SK-N-SH (cell line): ENCODE results near the gene CUX1. TPM values are rescaled to one million over a fixed set of nuclear protein-coding genes. Genes with fewer than 3 reads are reported as not detected.
A peak's percentile ranks its signal among the peaks of the same experiment; 100 is the strongest.

ENCODE experiments used
- CTCF ChIA-PET: fragments of 300-600, 350-600 bp; formaldehyde crosslinking; extraction: SDS; loops from one replicate; lab custom pipeline; 2021; lab: Yijun Ruan, JAX
- POLR2A ChIA-PET: fragments of 350-600 bp; sonication (Branson Sonifier 250); formaldehyde crosslinking; extraction: SDS; loops from one replicate; lab custom pipeline; 2020; ENCODE audit warnings: antibody characterized with exemption, inconsistent platforms; lab: Yijun Ruan, JAX
- DNase-seq: peaks from one replicate; pipeline ENCODE4 v3.0.0; 2012
- H2AFZ ChIP-seq: fragments of 200-600 bp; sonication (generic); 2 replicates; pipeline ENCODE4 v1.8.1; 2016; ENCODE audit warnings: antibody characterized with exemption, mild to moderate bottlenecking, low read depth
- H3F3A ChIP-seq: fragments of 200-600 bp; sonication (generic); replicated peaks from 2 replicates; pipeline ENCODE3; 2016; ENCODE audit warnings: antibody characterized with exemption, mild to moderate bottlenecking; ENCODE audit not compliant: insufficient read depth
- H3K27ac ChIP-seq, 2 experiments: fragments of 200-500 bp in 1 of 2; fragments of 200-600 bp in 1 of 2; sonication (Bioruptor generic) in 1 of 2; sonication (generic), shearing (Covaris generic) in 1 of 2; 2 replicates each; pipeline versions ENCODE4 v1.5.1 to v1.6.1; 2014 to 2016; ENCODE audit warnings: low read depth in 2 of 2, inconsistent platforms in 1 of 2, low read length in 1 of 2, mild to moderate bottlenecking in 1 of 2, mixed read lengths in 1 of 2
- H3K27me3 ChIP-seq: fragments of 200-600 bp; sonication (generic), shearing (Covaris generic); 2 replicates; pipeline ENCODE4 v1.6.1; 2016; ENCODE audit warnings: mixed run types; ENCODE audit not compliant: insufficient read depth
- H3K36me3 ChIP-seq, 2 experiments: fragments of 200-500 bp in 1 of 2; fragments of 200-600 bp in 1 of 2; sonication (Bioruptor generic) in 1 of 2; sonication (generic) in 1 of 2; replicated peaks in 1 of 2; 2 replicates each; pipeline versions ENCODE3 to v1.5.1; 2014 to 2016; ENCODE audit warnings: low read length in 1 of 2, mild to moderate bottlenecking in 1 of 2; ENCODE audit not compliant: insufficient read depth in 2 of 2, control insufficient read depth in 1 of 2
- H3K4me1 ChIP-seq, 2 experiments: fragments of 200-500 bp in 1 of 2; fragments of 200-600 bp in 1 of 2; sonication (Bioruptor generic) in 1 of 2; sonication (generic), shearing (Covaris generic) in 1 of 2; 2 replicates each; pipeline versions ENCODE4 v1.5.1 to v1.6.1; 2014 to 2016; ENCODE audit warnings: low read depth in 1 of 2, low read length in 1 of 2, mixed run types in 1 of 2; ENCODE audit not compliant: insufficient read depth in 2 of 2, control insufficient read depth in 1 of 2
- H3K4me2 ChIP-seq: fragments of 200-600 bp; sonication (generic), shearing (Covaris generic); 2 replicates; pipeline ENCODE4 v1.6.1; 2017; ENCODE audit warnings: mixed run types
- H3K4me3 ChIP-seq, 2 experiments: fragments of 200-500 bp in 1 of 2; fragments of 200-600 bp in 1 of 2; sonication (Bioruptor generic) in 1 of 2; sonication (generic), shearing (Covaris generic) in 1 of 2; 2 replicates each; pipeline versions ENCODE4 v1.5.1 to v1.8.1; 2014 to 2016; ENCODE audit warnings: low read depth in 2 of 2, inconsistent platforms in 1 of 2, low read length in 1 of 2, mild to moderate bottlenecking in 1 of 2, mixed read lengths in 1 of 2, moderate library complexity in 1 of 2
- H3K79me2 ChIP-seq: fragments of 200-600 bp; sonication (generic); 2 replicates; pipeline ENCODE4 v1.8.1; 2017; ENCODE audit warnings: mild to moderate bottlenecking; ENCODE audit not compliant: insufficient read depth
- H3K9ac ChIP-seq: fragments of 200-600 bp; sonication (generic); 2 replicates; pipeline ENCODE4 v1.6.1; 2017; ENCODE audit warnings: mixed run types
- H3K9me2 ChIP-seq: fragments of 200-600 bp; sonication (generic); 2 replicates; pipeline ENCODE4 v1.6.1; 2017; ENCODE audit warnings: mixed run types
- H3K9me3 ChIP-seq: fragments of 200-600 bp; sonication (generic); 2 replicates; pipeline ENCODE4 v1.6.1; 2017; ENCODE audit warnings: mixed run types, mild to moderate bottlenecking, moderate library complexity
- H4K20me1 ChIP-seq: fragments of 200-600 bp; sonication (generic); 2 replicates; pipeline ENCODE4 v1.6.1; 2017; ENCODE audit warnings: mild to moderate bottlenecking, mixed run types; ENCODE audit not compliant: insufficient read depth
- EP300 ChIP-seq, 2 experiments: IDR thresholded peaks; 2 replicates each; pipeline versions ENCODE4 v1.4.0 to v1.6.1; 2012; ENCODE audit warnings: borderline replicate concordance in 1 of 2, low read depth in 1 of 2, low read length in 1 of 2
- FOXM1 ChIP-seq: IDR thresholded peaks from 2 replicates; pipeline ENCODE4 v1.4.0; 2012; ENCODE audit warnings: low read depth, mild to moderate bottlenecking
- MXI1 ChIP-seq: IDR thresholded peaks from 2 replicates; pipeline ENCODE4 v1.6.1; 2012; ENCODE audit warnings: mild to moderate bottlenecking, low read depth, low read length, improper control_type of control experiment
- RAD21 ChIP-seq: IDR thresholded peaks from 2 replicates; pipeline ENCODE4 v1.6.1; 2012; ENCODE audit warnings: mild to moderate bottlenecking, low read length
- RFX5 ChIP-seq: IDR thresholded peaks from 2 replicates; pipeline ENCODE4 v1.6.1; 2012; ENCODE audit warnings: mild to moderate bottlenecking, improper control_type of control experiment, low read length
- SMC3 ChIP-seq: IDR thresholded peaks from 2 replicates; pipeline ENCODE4 v1.6.1; 2012; ENCODE audit warnings: low read depth, low read length, improper control_type of control experiment
- TEAD4 ChIP-seq: IDR thresholded peaks from 2 replicates; pipeline ENCODE4 v1.4.0; 2012; ENCODE audit warnings: mild to moderate bottlenecking, borderline replicate concordance; ENCODE audit not compliant: insufficient read depth
- YY1 ChIP-seq: IDR thresholded peaks from 2 replicates; pipeline ENCODE4 v1.4.0; 2012; ENCODE audit warnings: low read depth, mild to moderate bottlenecking
- WGBS: methylation state at CpG from one replicate; pipeline ENCODE4 v1.1.6; 2017; ENCODE audit warnings: low lambda C conversion rate; 5-methylcytosine and 5-hydroxymethylcytosine counted together
- polyA plus RNA-seq, 3 experiments: library from polyadenylated mRNA; depleted of rRNA; stranded (reverse); fragments of >200 nt; gene quantifications; 2 replicates each; pipeline ENCODE4 v1.2.3, GENCODE V29; 2012
- TF ChIP-seq, protein P1 (sequence below): fragments of 200-600 bp; sonication (generic); IDR thresholded peaks from 2 replicates; pipeline ENCODE4 v1.6.1; 2017; ENCODE audit warnings: antibody characterized with exemption, mild to moderate bottlenecking, moderate library complexity
- TF ChIP-seq, protein P2 (sequence below): IDR thresholded peaks from 2 replicates; pipeline ENCODE4; 2012
- TF ChIP-seq, protein P3 (sequence below): IDR thresholded peaks from 2 replicates; pipeline ENCODE4 v1.4.0; 2012; ENCODE audit warnings: low read depth, borderline replicate concordance

The CUX1 gene
- polyA plus RNA-seq, 1 of the 3 experiments (the other 2 are of a cell fraction): 68.6 TPM

DNA sequence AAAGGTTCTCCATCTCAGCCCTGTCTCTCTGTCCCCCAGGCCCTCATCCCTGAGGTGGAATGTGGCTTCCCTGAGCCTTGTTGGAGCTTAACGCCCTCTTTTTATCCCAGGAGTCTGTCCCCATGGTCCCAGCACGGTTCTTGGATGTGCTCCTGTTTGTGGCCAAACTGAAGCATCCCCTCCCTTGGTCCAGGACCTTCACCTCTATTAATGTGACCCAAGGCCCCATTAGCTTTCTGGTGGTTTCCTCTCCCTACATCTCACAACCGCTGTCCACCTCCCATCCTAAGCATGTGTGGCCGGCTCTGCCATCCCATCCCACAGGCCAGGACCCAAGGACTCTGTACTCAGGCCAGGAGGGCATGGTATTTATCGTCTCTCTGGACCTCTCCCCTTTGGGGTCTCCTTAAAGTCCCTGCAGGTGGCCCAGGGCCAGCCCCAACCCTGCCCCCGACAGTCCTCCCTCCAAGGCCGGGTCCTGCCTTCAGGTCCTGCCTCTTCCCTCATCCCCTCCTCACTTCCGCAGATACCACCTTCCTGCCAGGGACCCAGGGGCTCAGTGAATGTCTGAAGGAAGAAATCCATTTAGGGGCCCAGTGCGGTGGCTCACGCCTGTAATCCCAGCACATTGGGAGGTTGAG lies 453.9 kb downstream of the CUX1 start:
- no peak overlapping the region for H3K9ac ChIP-seq
- H3K4me1 ChIP-seq: peaks cover 0 to 22% of the 10 kb centered on the region in 2 experiments; a peak in 1 of 4 replicates
- H3K9me2 ChIP-seq: no peaks in the 10 kb centered on the region
- TF ChIP-seq TEAD4 (no peak), EP300 (IDR thresholded peaks at IDR 0.05; ENCODE audit: borderline replicate concordance in 1 of 2, low read depth in 1 of 2, low read length in 1 of 2) (no peak), FOXM1 (no peak), RAD21 (no peak), YY1 (no peak), MXI1 (no peak), SMC3 (no peak), RFX5 (no peak)
- TF ChIP-seq, protein P1, sequence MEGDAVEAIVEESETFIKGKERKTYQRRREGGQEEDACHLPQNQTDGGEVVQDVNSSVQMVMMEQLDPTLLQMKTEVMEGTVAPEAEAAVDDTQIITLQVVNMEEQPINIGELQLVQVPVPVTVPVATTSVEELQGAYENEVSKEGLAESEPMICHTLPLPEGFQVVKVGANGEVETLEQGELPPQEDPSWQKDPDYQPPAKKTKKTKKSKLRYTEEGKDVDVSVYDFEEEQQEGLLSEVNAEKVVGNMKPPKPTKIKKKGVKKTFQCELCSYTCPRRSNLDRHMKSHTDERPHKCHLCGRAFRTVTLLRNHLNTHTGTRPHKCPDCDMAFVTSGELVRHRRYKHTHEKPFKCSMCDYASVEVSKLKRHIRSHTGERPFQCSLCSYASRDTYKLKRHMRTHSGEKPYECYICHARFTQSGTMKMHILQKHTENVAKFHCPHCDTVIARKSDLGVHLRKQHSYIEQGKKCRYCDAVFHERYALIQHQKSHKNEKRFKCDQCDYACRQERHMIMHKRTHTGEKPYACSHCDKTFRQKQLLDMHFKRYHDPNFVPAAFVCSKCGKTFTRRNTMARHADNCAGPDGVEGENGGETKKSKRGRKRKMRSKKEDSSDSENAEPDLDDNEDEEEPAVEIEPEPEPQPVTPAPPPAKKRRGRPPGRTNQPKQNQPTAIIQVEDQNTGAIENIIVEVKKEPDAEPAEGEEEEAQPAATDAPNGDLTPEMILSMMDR: no peak
- TF ChIP-seq, protein P2, sequence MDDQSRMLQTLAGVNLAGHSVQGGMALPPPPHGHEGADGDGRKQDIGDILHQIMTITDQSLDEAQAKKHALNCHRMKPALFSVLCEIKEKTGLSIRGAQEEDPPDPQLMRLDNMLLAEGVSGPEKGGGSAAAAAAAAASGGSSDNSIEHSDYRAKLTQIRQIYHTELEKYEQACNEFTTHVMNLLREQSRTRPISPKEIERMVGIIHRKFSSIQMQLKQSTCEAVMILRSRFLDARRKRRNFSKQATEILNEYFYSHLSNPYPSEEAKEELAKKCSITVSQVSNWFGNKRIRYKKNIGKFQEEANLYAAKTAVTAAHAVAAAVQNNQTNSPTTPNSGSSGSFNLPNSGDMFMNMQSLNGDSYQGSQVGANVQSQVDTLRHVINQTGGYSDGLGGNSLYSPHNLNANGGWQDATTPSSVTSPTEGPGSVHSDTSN: no peak
- TF ChIP-seq, protein P3, sequence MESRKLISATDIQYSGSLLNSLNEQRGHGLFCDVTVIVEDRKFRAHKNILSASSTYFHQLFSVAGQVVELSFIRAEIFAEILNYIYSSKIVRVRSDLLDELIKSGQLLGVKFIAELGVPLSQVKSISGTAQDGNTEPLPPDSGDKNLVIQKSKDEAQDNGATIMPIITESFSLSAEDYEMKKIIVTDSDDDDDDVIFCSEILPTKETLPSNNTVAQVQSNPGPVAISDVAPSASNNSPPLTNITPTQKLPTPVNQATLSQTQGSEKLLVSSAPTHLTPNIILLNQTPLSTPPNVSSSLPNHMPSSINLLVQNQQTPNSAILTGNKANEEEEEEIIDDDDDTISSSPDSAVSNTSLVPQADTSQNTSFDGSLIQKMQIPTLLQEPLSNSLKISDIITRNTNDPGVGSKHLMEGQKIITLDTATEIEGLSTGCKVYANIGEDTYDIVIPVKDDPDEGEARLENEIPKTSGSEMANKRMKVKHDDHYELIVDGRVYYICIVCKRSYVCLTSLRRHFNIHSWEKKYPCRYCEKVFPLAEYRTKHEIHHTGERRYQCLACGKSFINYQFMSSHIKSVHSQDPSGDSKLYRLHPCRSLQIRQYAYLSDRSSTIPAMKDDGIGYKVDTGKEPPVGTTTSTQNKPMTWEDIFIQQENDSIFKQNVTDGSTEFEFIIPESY: no peak
- TF ChIP-seq, all 33 proteins: peak for 0
- no peak for DNase-seq
- Histone ChIP-seq H3K4me3 (no peak overlapping the region), H3F3A (no peaks in the 10 kb centered on the region), H3K36me3 (no peaks in the 10 kb centered on the region), H2AFZ (no peak overlapping the region), H3K79me2 (no peaks in the 10 kb centered on the region), H4K20me1 (no peaks in the 10 kb centered on the region; the same call in 1 of the 2 replicates), H3K27me3 (no peaks in the 10 kb centered on the region), H3K27ac (peak overlapping the region in 1 of 2 experiments; percentile 41; a peak in 1 of 4 replicates), H3K4me2 (no peak overlapping the region), H3K9me3 (no peaks in the 10 kb centered on the region)
- CTCF ChIA-PET: interaction anchor here (0.6 to 7.9 kb wide), 43 partner anchors 11 to 763 kb away, joined by 3 to 119 read pairs (median 8); partner anchors contain the start of genes CUX1 and SH2B2
- 90% methylated on average over 10 of the region's 10 CpGs for WGBS
- POLR2A ChIA-PET: interaction anchor here (0.6 to 1.5 kb wide), 2 partner anchors 19 to 174 kb away, joined by 4 to 8 read pairs; no protein-coding TSS in a partner anchor
